Measurements from ENCODE around the gene AMZ2. TPM values are rescaled to one million over a fixed set of nuclear protein-coding genes. Genes with fewer than 3 reads are reported as not detected.
"Not testable (repeated sequence)": the region's sequence is repeated elsewhere in the genome, so short reads cannot be mapped to it uniquely, and the experiment has no call there.

The AMZ2 gene
- polyA plus RNA-seq, 1 donor: 91.0 TPM

GRCh38 chr17:68246271-68247028, 1.4 kb upstream of the AMZ2 start:
- no peak for DNase-seq

- peak; percentile 49 for DNase-seq
Observed at GRCh38 chr17:68248199-68248825, 469 bp downstream of the AMZ2 start.

GRCh38 chr17:68248891-68249290, 1.0 kb downstream of the AMZ2 start:
- DNase-seq: no peak

GRCh38 chr17:68249354-68249765, 1.5 kb downstream of the AMZ2 start:
- no peak for DNase-seq

- DNase-seq: not testable (repeated sequence)
Observed at GRCh38 chr17:68253426-68253825, 5.6 kb downstream of the AMZ2 start.

GRCh38 chr17:68255151-68255550, 7.3 kb downstream of the AMZ2 start:
- no peak for DNase-seq

GRCh38 chr17:68255731-68256538, 8.1 kb downstream of the AMZ2 start:
- DNase-seq: no peak

- not testable (repeated sequence) for DNase-seq
Observed at GRCh38 chr17:68256701-68257100, 8.9 kb downstream of the AMZ2 start.

GRCh38 chr17:68257934-68258333, 10.1 kb downstream of the AMZ2 start:
- no peak for DNase-seq

GRCh38 chr17:68258890-68259647, 11.2 kb downstream of the AMZ2 start:
- DNase-seq: not testable (repeated sequence)

GRCh38 chr17:68259648-68259951, 11.8 kb downstream of the AMZ2 start:
- DNase-seq: not testable (repeated sequence)

- DNase-seq: no peak
Observed at GRCh38 chr17:68260051-68260762, 12.4 kb downstream of the AMZ2 start.

GRCh38 chr17:68262467-68262866, 14.6 kb downstream of the AMZ2 start:
- DNase-seq: not testable (repeated sequence)

GRCh38 chr17:68263101-68263681, 15.3 kb downstream of the AMZ2 start:
- DNase-seq: not testable (repeated sequence)

- DNase-seq: not testable (repeated sequence)
Observed at GRCh38 chr17:68265833-68266232, 18.0 kb downstream of the AMZ2 start.

GRCh38 chr17:68273722-68274121, 25.9 kb downstream of the AMZ2 start:
- DNase-seq: no peak

GRCh38 chr17:68276339-68276738, 28.5 kb downstream of the AMZ2 start:
- not testable (repeated sequence) for DNase-seq

- no peak for DNase-seq
Observed at GRCh38 chr17:68277807-68278206, 30.0 kb downstream of the AMZ2 start.

- DNase-seq: not testable (repeated sequence)
Observed at GRCh38 chr17:68281965-68282364, 34.1 kb downstream of the AMZ2 start.

GRCh38 chr17:68288375-68288774, 40.5 kb downstream of the AMZ2 start:
- DNase-seq: no peak

GRCh38 chr17:68288804-68289203, 41.0 kb downstream of the AMZ2 start:
- DNase-seq: no peak

Data from left kidney (tissue), 2 donors.